Duodenal mucosa (tissue), 2 donors: ENCODE measurements around the gene PNKD.
A peak's percentile ranks its signal among the peaks of the same experiment; 100 is the strongest.

Experiments
- H3K27ac ChIP-seq: one replicate; pipeline ENCODE4 v1.7.0; 2013; ENCODE audit warnings: low read depth, low read length
- H3K27me3 ChIP-seq, 2 donors: one replicate each; pipeline ENCODE4 v1.7.0; 2013; ENCODE audit warnings: low read length in 2 of 2, control low read depth in 1 of 2; ENCODE audit not compliant: insufficient read depth in 2 of 2, control insufficient read depth in 1 of 2
- H3K36me3 ChIP-seq, 2 donors: one replicate each; pipeline ENCODE4 v1.7.0; 2013; ENCODE audit warnings: low read length in 2 of 2, control low read depth in 1 of 2; ENCODE audit not compliant: insufficient read depth in 2 of 2, control insufficient read depth in 1 of 2
- H3K4me1 ChIP-seq, 2 donors: one replicate each; pipeline ENCODE4 v1.7.0; 2013; ENCODE audit warnings: low read length in 2 of 2, control low read depth in 1 of 2; ENCODE audit not compliant: insufficient read depth in 2 of 2, control insufficient read depth in 1 of 2
- H3K4me3 ChIP-seq, 2 donors: one replicate each; pipeline ENCODE4 v1.7.0; 2013; ENCODE audit warnings: low read length in 2 of 2, low read depth in 1 of 2
- H3K9ac ChIP-seq, 2 donors: one replicate each; pipeline ENCODE4 v1.7.0; 2013; ENCODE audit warnings: low read length in 2 of 2, low read depth in 1 of 2
- H3K9me3 ChIP-seq, 2 donors: one replicate each; pipeline ENCODE4 v1.7.0; 2013; ENCODE audit warnings: low read length in 2 of 2, control low read depth in 1 of 2; ENCODE audit not compliant: control insufficient read depth in 1 of 2

Gene PNKD

DNA sequence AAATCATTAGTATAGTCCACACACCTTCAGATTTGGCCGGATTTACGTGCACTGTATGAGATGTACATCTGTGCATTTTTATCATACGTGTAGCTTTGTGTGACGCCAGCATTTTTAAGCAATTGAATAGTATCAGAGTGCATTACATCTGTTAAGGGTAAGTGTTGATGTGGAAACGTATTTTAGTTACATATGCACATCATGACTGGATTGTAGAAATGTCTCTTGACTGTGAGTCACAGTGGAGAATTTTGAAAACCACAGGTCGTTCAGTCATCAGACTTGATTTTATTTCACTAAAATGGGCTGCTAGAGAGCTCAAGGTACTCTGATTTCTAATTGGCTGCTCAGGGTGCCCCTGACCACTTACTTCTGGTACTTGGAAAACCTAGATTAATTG, 14.9 kb upstream of the PNKD start:
- Histone ChIP-seq H3K27ac (no peak overlapping the region), H3K4me3 (no peak overlapping the region), H3K36me3 (peaks cover 43 to 62% of the 10 kb centered on the region in 2 donors), H3K4me1 (peaks cover 16 to 22% of the 10 kb centered on the region in 2 donors), H3K9ac (no peak overlapping the region), H3K9me3 (no peaks in the 10 kb centered on the region), H3K27me3 (no peaks in the 10 kb centered on the region)

GRCh38 chr2:218256612-218257350, 13.5 kb upstream of the PNKD start:
- H3K27ac ChIP-seq, result no peak overlapping the region
- peaks cover 38 to 49% of the 10 kb centered on the region in 2 donors for H3K36me3 ChIP-seq
- no peaks in the 10 kb centered on the region for H3K27me3 ChIP-seq
- H3K4me3 ChIP-seq, result no peak overlapping the region
- no peak overlapping the region for H3K9ac ChIP-seq
- H3K4me1 ChIP-seq, result peaks cover 30 to 35% of the 10 kb centered on the region in 2 donors
- no peaks in the 10 kb centered on the region for H3K9me3 ChIP-seq

DNA sequence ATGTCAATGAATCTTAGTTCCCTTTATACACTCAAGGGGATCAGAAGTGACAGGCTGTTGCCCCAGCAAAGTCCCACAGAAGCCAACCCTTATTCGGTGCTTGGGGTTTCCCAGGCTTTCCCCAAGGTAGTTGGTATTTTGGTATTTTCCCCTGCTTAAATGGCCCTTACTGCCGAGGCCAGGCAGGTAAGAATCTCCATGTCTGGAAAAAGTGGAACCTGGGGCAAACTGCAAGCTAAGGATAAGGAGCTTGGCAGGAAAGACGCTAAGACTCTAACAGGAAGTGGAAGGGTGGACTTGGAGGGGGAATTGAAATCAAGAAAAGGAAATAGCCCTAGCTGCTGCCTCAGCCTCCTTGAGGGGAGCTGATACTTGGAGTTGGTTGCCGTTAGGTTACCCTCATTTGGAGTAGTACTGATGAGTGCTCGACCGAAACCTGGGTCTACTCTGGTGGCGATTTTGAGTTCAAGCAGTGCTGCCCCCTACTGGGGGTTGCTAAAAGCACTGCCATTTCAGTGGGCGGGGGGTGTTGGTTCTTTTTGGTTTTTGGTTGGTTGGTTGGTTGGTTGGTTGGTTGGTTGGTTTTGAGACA, 12.8 kb upstream of the PNKD start:
- H3K27ac ChIP-seq, result no peak overlapping the region
- H3K4me1 ChIP-seq, result peaks cover 36 to 42% of the 10 kb centered on the region in 2 donors

GRCh38 chr2:218259099-218259961, 11.0 kb upstream of the PNKD start:
- Histone ChIP-seq H3K4me3 (no peak overlapping the region), H3K27ac (peak overlapping the region; percentile 17), H3K4me1 (peaks cover 55 to 61% of the 10 kb centered on the region in 2 donors), H3K9me3 (no peaks in the 10 kb centered on the region), H3K36me3 (peaks cover 20 to 38% of the 10 kb centered on the region in 2 donors), H3K27me3 (no peaks in the 10 kb centered on the region), H3K9ac (peak overlapping the region in 1 of 2 donors; percentile 1)

More for the DNA sequence above, 12.8 kb upstream of the PNKD start:
- H3K36me3 ChIP-seq, result peaks cover 33 to 43% of the 10 kb centered on the region in 2 donors
- no peak overlapping the region for H3K4me3 ChIP-seq
- H3K9ac ChIP-seq, result no peak overlapping the region
- no peaks in the 10 kb centered on the region for H3K27me3 ChIP-seq
- H3K9me3 ChIP-seq, result no peaks in the 10 kb centered on the region

DNA sequence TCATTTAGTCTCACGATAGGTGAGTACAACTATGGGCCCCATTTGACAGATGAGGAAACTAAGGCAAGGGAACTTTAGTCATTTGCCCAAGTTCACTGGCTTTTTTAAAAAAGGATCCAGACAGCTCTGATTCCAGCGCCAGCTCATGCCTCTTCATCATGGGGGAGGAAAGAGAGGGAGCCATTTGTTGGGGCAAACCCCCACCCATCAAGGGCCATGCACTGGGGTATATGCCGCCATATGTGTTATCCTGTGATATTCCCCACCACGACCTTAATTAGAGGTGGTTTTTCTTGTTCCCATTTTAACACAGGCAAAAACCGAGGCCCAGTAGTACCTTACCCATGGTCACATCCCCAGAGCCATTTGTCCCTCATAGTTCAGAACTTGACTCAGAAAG, 10.2 kb upstream of the PNKD start:
- no peak overlapping the region for H3K9ac ChIP-seq
- peaks cover 13 to 30% of the 10 kb centered on the region in 2 donors for H3K36me3 ChIP-seq
- peak overlapping the region; percentile 0 for H3K27ac ChIP-seq
- H3K27me3 ChIP-seq, result no peaks in the 10 kb centered on the region
- no peak overlapping the region for H3K4me3 ChIP-seq
- H3K4me1 ChIP-seq, result peaks cover 63 to 69% of the 10 kb centered on the region in 2 donors
- no peaks in the 10 kb centered on the region for H3K9me3 ChIP-seq

GRCh38 chr2:218260742-218261422, 9.4 kb upstream of the PNKD start, which contains the start of gene GPBAR1:
TSS of gene GPBAR1 (plus strand) at chr2:218261015. CDS start at chr2:218262725, 1,710 bp downstream.
- peaks cover 12 to 27% of the 10 kb centered on the region in 2 donors for H3K36me3 ChIP-seq
- H3K9me3 ChIP-seq, result no peaks in the 10 kb centered on the region
- H3K9ac ChIP-seq, result no peak within 1 kb of the TSS
- H3K27ac ChIP-seq, result peak within 1 kb of the TSS; percentile 0
- H3K4me1 ChIP-seq, result peaks cover 70 to 75% of the 10 kb centered on the region in 2 donors
- no peak within 1 kb of the TSS for H3K4me3 ChIP-seq
- H3K27me3 ChIP-seq, result no peaks in the 10 kb centered on the region

DNA sequence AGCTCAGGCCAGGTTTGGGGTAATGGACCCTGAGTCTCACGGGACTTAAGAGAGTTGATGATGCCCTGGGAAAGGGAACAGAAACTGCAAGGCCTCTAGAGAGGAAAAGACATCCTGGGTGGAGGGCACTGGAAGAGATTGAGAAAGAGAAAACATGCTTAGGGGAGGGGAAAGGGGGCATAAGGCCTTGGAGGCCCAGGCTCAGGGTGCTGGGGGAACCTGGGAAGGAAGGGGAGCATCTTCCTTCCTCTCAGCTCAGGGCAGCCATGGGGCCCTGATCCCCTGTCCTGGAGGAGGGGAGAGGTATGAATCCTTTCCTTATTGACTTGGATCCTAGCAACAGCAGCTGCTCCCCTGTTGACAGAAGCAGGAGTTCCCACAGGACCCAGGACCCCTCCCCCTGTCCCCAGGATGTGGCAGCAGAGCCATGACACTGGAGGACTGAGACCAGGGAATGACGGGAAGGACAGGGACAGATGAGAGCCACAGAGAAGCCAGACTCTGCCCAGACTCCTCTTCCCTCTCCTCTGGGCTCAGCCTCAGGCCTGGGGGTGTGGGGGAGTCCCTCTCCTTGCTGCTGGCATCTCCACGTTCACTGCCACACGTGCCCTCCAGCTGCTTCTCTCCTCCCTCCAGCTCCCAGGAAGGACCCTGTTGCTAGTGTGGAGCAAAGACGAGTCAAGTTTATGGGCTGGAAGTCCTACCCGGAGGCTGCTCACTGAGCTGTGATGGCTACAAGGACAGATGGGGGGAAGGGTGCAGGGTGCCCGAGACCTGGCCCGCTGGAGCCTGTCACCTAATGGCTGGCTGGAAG, 8.7 kb upstream of the PNKD start:
- Histone ChIP-seq H3K9ac (no peak overlapping the region), H3K4me1 (peaks cover 72 to 75% of the 10 kb centered on the region in 2 donors), H3K9me3 (no peaks in the 10 kb centered on the region), H3K36me3 (peaks cover 16 to 30% of the 10 kb centered on the region in 2 donors), H3K4me3 (no peak overlapping the region), H3K27ac (no peak overlapping the region), H3K27me3 (no peaks in the 10 kb centered on the region)

- no peak overlapping the region for H3K4me3 ChIP-seq
- no peaks in the 10 kb centered on the region for H3K9me3 ChIP-seq
- H3K27ac ChIP-seq, result no peak overlapping the region
- H3K27me3 ChIP-seq, result no peaks in the 10 kb centered on the region
- H3K4me1 ChIP-seq, result peaks cover 72% of the 10 kb centered on the region in 2 donors
- H3K36me3 ChIP-seq, result peaks cover 16 to 31% of the 10 kb centered on the region in 2 donors
- H3K9ac ChIP-seq, result no peak overlapping the region
These were observed 8.1 kb upstream of the PNKD start for GRCh38 chr2:218262237-218262600.
